ENCODE data around the gene FAM110C.
"Not testable (repeated sequence)": the region's sequence is repeated elsewhere in the genome, so short reads cannot be mapped to it uniquely, and the experiment has no call there.

The FAM110C gene

DNA sequence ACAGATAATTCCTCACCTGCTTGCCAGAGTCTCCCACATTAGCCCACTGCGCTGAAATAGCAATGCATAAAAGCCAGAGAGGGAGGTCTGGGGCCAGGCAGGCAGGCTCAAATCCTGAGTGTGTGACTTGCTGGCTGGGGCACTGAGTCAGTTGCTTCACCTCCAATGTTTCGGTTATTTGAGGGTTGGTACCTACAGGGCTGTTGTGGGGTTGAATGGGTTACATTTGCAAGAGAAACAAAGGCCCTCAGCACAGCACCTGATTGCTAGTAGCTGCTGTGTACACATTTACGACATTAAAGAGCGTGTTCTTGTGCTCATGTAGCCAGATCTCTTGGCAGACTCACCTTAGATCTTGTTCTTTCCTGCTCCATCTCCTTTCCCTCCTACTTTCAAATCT, 34.1 kb upstream of the FAM110C start:
- CTCF ChIA-PET, result interaction anchor here (1.0 kb wide), 1 partner anchor 9 kb away, joined by 3 read pairs; no protein-coding TSS in a partner anchor
- TF ChIP-seq, protein P1, sequence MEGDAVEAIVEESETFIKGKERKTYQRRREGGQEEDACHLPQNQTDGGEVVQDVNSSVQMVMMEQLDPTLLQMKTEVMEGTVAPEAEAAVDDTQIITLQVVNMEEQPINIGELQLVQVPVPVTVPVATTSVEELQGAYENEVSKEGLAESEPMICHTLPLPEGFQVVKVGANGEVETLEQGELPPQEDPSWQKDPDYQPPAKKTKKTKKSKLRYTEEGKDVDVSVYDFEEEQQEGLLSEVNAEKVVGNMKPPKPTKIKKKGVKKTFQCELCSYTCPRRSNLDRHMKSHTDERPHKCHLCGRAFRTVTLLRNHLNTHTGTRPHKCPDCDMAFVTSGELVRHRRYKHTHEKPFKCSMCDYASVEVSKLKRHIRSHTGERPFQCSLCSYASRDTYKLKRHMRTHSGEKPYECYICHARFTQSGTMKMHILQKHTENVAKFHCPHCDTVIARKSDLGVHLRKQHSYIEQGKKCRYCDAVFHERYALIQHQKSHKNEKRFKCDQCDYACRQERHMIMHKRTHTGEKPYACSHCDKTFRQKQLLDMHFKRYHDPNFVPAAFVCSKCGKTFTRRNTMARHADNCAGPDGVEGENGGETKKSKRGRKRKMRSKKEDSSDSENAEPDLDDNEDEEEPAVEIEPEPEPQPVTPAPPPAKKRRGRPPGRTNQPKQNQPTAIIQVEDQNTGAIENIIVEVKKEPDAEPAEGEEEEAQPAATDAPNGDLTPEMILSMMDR (IDR thresholded peaks at IDR 0.05; ENCODE audit: control extremely low read depth, extremely low read depth, low read depth, missing control alignments), result no peak
- DNase-seq (ENCODE audit: extremely low spot score), result no peak
- POLR2A ChIA-PET, result no interaction called here

DNA sequence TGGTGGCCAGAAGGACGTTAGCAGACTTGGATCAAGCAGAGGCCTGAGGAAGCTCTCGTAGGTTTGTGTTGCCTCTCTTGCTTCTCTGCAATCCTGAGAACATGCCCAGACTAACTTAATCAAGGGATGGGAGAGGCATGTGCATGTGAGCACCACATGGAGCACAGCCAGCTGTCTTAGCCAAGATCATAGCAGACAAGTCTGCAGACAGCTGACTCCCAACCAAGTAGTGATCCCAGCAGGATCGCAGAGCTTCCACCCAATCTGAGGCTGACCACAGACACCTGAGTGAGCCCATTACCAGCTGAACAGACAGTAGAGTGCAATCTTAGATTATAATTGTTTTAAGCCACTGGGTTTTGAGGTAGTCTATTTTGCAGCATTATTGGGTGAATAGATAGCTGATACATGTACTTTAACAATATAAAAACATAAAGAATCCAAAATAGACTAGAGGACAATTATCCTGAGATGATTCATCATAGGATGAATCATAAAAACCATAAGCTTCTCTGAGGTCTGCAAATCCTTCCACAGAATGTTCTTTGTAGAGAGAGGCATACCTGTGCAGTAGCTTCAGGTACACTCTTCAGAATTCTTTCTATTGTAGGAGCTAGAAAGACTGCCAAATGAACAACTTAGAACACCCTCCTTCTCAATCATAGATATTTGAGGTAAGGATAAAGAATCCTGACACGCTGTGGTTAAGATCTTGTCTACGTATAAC, 25.2 kb upstream of the FAM110C start:
- POLR2A ChIA-PET, result no interaction called here
- CTCF ChIA-PET, result interaction anchor here (0.8 to 1.1 kb wide), 2 partner anchors 8 to 9 kb away, joined by 3 read pairs; no protein-coding TSS in a partner anchor
- TF ChIP-seq, protein P1 (IDR thresholded peaks at IDR 0.05; ENCODE audit: control extremely low read depth, extremely low read depth, low read depth, missing control alignments), result no peak
- DNase-seq (ENCODE audit: extremely low spot score), result no peak

DNA sequence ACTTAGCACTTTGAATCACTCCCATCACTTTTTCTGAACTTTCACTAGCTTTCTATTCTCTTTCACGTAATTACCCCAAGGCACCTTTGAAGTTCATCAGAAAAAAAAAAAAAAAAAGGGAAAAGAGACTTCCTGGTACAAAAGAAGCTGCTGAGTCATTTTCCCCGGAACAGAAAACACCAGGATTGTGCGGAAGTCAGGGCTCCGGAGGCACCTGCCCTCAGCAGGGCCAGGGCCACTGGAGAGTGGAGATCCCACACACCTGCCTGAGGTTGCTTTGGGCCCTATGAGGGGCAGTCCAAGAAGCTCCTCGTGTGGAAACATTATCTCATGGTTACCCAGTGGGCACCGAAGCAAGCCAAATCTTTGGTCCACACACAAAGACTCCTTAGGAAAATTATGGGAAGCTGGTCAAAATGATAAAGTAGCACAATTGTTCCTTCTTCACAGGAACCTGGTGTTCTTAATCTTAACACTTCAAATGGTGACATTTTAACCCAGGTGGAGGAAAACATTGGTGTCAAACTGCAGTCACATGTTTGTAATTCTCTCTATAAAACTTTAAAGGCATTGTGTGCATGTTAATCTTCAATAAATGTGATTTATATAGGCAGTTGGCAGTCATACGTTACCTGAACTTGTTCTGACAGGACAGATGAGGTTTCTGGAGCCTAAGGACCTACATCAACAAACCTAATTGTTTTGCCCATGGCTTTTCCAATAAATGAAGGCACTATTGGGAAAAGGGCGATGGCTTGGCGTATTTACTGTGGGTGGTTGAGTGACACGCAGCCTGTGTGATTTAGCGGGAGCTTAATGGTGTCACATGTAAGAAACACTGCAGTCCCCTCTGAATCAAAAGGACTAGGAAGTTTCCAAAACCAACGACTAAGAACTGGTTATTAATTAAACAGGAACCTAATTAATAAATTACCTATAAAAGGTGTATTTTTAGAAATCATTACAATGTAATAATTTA, 23.4 kb upstream of the FAM110C start:
- TF ChIP-seq, protein P1 (IDR thresholded peaks at IDR 0.05; ENCODE audit: control extremely low read depth, extremely low read depth, low read depth, missing control alignments), result no peak
- DNase-seq (ENCODE audit: extremely low spot score), result no peak
- CTCF ChIA-PET, result interaction anchor here (0.6 kb wide), 1 partner anchor 213 kb away, joined by 3 read pairs; no protein-coding TSS in a partner anchor
- POLR2A ChIA-PET, result no interaction called here

DNA sequence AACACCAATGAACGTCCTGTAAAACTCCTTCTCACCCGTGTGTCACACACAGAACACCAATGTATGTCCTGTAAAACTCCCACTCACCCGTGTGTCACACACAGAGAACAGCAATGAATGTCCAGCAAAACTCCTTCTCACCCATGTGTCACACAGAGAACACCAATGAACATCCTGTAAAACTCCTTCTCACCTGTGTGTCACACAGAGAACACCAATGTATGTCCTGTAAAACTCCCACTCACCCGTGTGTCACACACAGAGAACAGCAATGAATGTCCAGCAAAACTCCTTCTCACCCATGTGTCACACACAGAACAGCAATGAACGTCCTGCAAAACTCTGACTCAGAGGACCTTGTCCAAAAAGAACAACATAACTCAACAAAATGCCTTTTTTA, 22.3 kb upstream of the FAM110C start:
- DNase-seq (ENCODE audit: extremely low spot score); CTCF ChIA-PET; POLR2A ChIA-PET: not testable (repeated sequence)

DNA sequence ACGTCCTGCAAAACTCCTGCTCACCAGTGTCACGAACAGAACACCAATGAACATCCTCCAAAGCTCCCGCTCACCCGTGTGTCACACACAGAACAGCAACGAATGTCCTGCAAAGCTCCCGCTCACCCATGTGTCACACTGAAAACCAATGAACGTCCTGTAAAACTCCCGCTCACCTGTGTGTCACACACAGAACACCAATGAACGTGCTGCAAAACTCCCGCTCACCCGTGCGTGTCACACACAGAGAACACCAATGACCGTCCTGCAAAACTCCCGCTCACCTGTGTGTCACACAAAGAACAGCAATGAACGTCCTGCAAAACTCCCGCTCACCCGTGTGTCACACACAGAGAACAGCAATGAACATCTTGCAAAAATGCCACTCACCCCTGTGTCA, 20.5 kb upstream of the FAM110C start:
- TF ChIP-seq, protein P1 (IDR thresholded peaks at IDR 0.05; ENCODE audit: control extremely low read depth, extremely low read depth, low read depth, missing control alignments), result no peak
- no peak for DNase-seq (ENCODE audit: extremely low spot score)
- ChIA-PET CTCF (no interaction called here), POLR2A (no interaction called here)

DNA sequence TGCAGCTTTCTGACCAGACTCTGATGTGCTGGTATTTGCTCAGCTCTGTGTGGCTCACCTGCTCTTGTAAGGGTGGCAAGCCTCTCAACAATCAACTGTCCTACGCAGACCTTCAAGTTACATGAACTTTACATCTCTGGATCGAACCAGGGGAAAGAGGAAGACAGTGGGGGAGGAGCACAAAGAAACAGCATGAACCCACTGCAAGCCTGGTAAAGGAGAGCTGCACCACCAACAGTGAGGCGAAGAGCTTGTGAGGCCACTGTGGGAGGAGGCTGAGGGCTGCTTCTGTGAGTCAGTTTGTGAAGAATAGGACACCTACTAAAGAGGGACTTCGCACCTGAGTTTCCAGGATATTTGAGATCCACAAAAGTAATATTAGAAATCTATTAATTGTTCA, 18.8 kb upstream of the FAM110C start:
- POLR2A ChIA-PET, result no interaction called here
- DNase-seq (ENCODE audit: extremely low spot score), result no peak
- CTCF ChIA-PET, result no interaction called here
- TF ChIP-seq, protein P1 (IDR thresholded peaks at IDR 0.05; ENCODE audit: control extremely low read depth, extremely low read depth, low read depth, missing control alignments), result no peak
